Tibial nerve (tissue), 4 donors: ENCODE measurements around the gene ABCG1.

Experiments used
- EP300 ChIP-seq, 2 donors: sonication (generic); formaldehyde crosslinking; IDR thresholded peaks; one replicate each; pipeline ENCODE4 v1.6.1; 2017; ENCODE audit warnings: antibody characterized with exemption in 2 of 2, mild to moderate bottlenecking in 1 of 2
- POLR2A ChIP-seq, 2 donors: fragments of 450-650 bp; IDR thresholded peaks; one replicate each; pipeline ENCODE4 v1.6.1; 2017; ENCODE audit warnings: antibody characterized with exemption in 2 of 2, mild to moderate bottlenecking in 2 of 2, moderate library complexity in 2 of 2
- TF ChIP-seq, protein P1 (sequence below), 5 experiments: fragments of 200-600 bp in 3 of 5; fragments of 450-650 bp in 2 of 5; sonication (generic) in 3 of 5; IDR thresholded peaks; one replicate each; pipeline ENCODE4 v1.5.1; 2016 to 2019; ENCODE audit warnings: antibody characterized with exemption in 5 of 5, mild to moderate bottlenecking in 3 of 5, moderate library complexity in 2 of 5

DNA sequence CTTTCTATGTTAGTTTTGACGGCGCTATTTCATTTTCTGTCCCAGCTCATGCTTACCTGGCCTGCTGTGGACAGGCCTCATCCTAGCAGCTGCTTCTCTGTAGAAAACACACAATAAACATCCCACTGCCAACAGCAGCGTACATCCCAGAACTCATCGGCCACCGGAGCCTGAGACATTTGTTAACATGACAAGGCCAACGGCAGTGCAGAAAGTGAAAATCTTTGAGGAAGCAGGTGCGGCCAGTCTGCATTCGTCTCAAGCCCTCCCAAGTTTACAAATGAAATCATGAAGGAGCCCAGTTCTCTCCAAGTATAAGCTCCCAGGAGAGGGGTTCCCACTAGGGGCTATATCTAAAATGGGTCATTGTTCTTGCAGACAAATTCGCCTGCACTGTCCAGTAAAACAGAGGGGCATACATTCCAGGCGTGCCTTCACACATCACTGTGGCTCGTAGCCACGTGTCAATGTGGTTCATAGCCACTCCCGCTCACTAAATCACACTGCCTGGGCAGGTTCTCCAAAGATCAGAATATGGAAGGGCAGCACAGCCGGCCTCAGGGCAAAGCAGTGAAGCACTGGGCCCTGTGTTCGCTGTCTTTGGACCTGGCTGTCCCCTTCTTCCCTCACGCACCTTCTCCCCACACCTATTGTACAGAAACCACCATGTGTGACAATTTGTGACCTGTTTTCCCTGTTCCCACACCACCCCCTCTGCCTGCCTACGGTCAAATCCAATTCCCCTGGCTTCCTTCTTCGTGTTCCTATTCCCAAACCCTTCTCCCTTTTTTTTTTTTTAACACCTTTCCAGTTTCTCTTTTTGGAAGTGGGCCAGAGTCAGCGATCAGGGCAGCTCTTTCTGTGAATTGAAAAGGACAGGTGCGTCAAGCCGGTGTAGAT, 27.0 kb upstream of the ABCG1 start:
- TF ChIP-seq POLR2A (IDR thresholded peaks at IDR 0.05) (no peak), EP300 (IDR thresholded peaks at IDR 0.05) (no peak)
- TF ChIP-seq, protein P1, sequence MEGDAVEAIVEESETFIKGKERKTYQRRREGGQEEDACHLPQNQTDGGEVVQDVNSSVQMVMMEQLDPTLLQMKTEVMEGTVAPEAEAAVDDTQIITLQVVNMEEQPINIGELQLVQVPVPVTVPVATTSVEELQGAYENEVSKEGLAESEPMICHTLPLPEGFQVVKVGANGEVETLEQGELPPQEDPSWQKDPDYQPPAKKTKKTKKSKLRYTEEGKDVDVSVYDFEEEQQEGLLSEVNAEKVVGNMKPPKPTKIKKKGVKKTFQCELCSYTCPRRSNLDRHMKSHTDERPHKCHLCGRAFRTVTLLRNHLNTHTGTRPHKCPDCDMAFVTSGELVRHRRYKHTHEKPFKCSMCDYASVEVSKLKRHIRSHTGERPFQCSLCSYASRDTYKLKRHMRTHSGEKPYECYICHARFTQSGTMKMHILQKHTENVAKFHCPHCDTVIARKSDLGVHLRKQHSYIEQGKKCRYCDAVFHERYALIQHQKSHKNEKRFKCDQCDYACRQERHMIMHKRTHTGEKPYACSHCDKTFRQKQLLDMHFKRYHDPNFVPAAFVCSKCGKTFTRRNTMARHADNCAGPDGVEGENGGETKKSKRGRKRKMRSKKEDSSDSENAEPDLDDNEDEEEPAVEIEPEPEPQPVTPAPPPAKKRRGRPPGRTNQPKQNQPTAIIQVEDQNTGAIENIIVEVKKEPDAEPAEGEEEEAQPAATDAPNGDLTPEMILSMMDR (IDR thresholded peaks at IDR 0.05) = no peak
